Heart right ventricle (tissue), 16 donors: ENCODE results near the gene ITGA8. TPM values are rescaled to one million over a fixed set of nuclear protein-coding genes. Genes with fewer than 3 reads are reported as not detected.

ENCODE experiments used
- ATAC-seq, 8 donors: fragments of 200-7000 bp; cut with Tn5 transposase; one replicate each; pipeline ENCODE4 v1.9.1; 2020; ENCODE audit warnings: mild to moderate bottlenecking in 8 of 8, moderate library complexity in 8 of 8, moderate number of reproducible peaks in 1 of 8
- DNase-seq, 2 donors: peaks; one replicate each; pipeline ENCODE4 v3.0.0-alpha.2; 2020
- H3K27ac ChIP-seq, 10 donors: fragments of 200-600 bp; sonication (generic) in 2 of 10; one replicate each; pipeline versions ENCODE4 v1.5.0 to v1.8.0; 2020 to 2022; ENCODE audit warnings: mild to moderate bottlenecking in 3 of 10
- H3K27me3 ChIP-seq, 7 donors: fragments of 200-600 bp; one replicate each; pipeline ENCODE4 v1.8.0; 2021 to 2022; ENCODE audit warnings: mild to moderate bottlenecking in 2 of 7
- H3K36me3 ChIP-seq, 9 donors: fragments of 200-600 bp; sonication (generic) in 1 of 9; one replicate each; pipeline versions ENCODE4 v1.5.0 to v1.8.0; 2020 to 2022; ENCODE audit warnings: mild to moderate bottlenecking in 2 of 9
- H3K4me1 ChIP-seq, 9 donors: fragments of 200-600 bp; sonication (generic) in 1 of 9; one replicate each; pipeline versions ENCODE4 v1.5.0 to v1.8.0; 2020 to 2022; ENCODE audit warnings: mild to moderate bottlenecking in 4 of 9
- H3K4me3 ChIP-seq, 10 donors: fragments of 200-600 bp; sonication (generic) in 2 of 10; one replicate each; pipeline versions ENCODE4 v1.5.0 to v1.8.0; 2020 to 2022; ENCODE audit warnings: mild to moderate bottlenecking in 7 of 10, moderate library complexity in 2 of 10
- H3K9me3 ChIP-seq, 11 donors: fragments of 200-600 bp in 10 of 11; sonication (generic) in 2 of 11; one replicate each; pipeline versions ENCODE4 v1.5.0 to v1.8.0; 2013 to 2022; ENCODE audit warnings: mild to moderate bottlenecking in 2 of 11, control low read depth in 1 of 11, moderate library complexity in 1 of 11
- WGBS, 2 donors: extraction: QIAGEN DNeasy Blood & Tissue Kit; methylation state at CpG; one replicate each; pipeline ENCODE4 v1.1.7; 2013; ENCODE audit warnings: inconsistent platforms in 1 of 2; 5-methylcytosine and 5-hydroxymethylcytosine counted together
- intact Hi-C, 10 donors: fragments of 100-400 bp; cut with DNase I; formaldehyde crosslinking; loops; one replicate each; pipeline versions ENCODE4 v1.11.1 to v1.14.2; 2022
- polyA plus RNA-seq, 2 donors: library from polyadenylated mRNA; stranded (reverse); fragments of 200-250 nt; gene quantifications; one replicate each; pipeline ENCODE4 v1.2.3, GENCODE V29; 2013
- total RNA-seq, 10 donors: library from RNA; stranded (reverse); fragmentation: NEBNext Ultra II Directional in 3 of 10; extraction: Animal tissue kit (Norgen Biotek cat#: 25700) in 3 of 10; gene quantifications; one replicate each; pipeline versions ENCODE4 v1.2.1 to v1.2.4, GENCODE V29; 2021 to 2023
- TF ChIP-seq, protein P1 (sequence below), 9 donors: fragments of 200-600 bp; sonication (generic) in 2 of 9; IDR thresholded peaks; one replicate each; pipeline versions ENCODE4 v1.5.0 to v1.8.0; 2021 to 2022; ENCODE audit warnings: antibody characterized with exemption in 9 of 9, mild to moderate bottlenecking in 5 of 9, moderate library complexity in 1 of 9
- donor health status: Arrhythmogenic right ventricular cardiomyopathy.
- donor health status: ischemic (EF 13 %, LVEDD 7.1; RV severe dilation, severe dysfunction).
- donor health status: healthy with polysubstance abuse.
- donor health status: DM: no; HTN: yes; CAD: no.
- donor health status: DM: no; HTN: no; CAD: no.
- donor health status: ischemic (EF 25% LVEDD 6.9; RV normal size, moderate dysfunction).
- donor health status: ischemic (EF 25% LVEDD 5.7; RV mildly dilated, moderate dysfunction).
- donor health status: healthy.
- donor health status: DM: yes; HTN: yes; CAD: no.
- donor health status: Ischemic cardiomyopathy.
- donor health status: ischemic (EF 35%, LVEDD 5.7; RV mildly dilated, moderate dysfunction).
- donor health status: nonischemic (EF 11% LVEDD 7.7; RV severe dilation, severe dysfunction).
- donor health status: DM: yes; HTN: yes; CAD: no.
- donor health status: PGD.
- donor health status: ischemic (EF 29% LVEDD 5.4; RV normal size, mild dysfunction).
- donor health status: nonischemic (EF 23%, LVEDD 6.1; RV moderate dilation, normal function).

Gene ITGA8
- total and polyA plus RNA-seq, 12 donors, result 0.62 to 4.2 (median 2.1) TPM

DNA sequence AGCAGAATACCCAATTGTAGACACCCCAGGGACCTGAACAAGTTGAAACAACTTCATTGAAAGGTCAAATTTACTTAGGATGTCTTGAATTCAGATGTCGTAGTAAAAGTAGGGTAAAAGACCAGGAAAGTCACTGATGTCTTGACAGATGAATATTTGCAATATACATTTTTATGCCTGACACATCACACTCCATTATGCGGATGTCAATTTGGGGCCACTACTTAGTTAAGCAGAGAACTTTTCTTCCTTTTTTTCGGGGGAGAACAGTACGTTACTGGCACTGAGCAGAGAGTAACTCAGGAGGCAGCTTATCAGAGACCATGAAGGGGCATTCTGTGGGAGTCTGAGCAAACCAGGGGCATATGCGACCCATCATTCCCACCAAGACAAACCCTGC, 4.9 kb downstream of the ITGA8 start:
- Histone ChIP-seq H3K27ac (no peak overlapping the region), H3K4me3 (no peak overlapping the region), H3K27me3 (peaks cover 4 to 38% (median 22%) of the 10 kb centered on the region in 7 donors), H3K4me1 (peaks cover 0 to 14% (median 7%) of the 10 kb centered on the region in 9 donors), H3K9me3 (no peaks in the 10 kb centered on the region), H3K36me3 (no peaks in the 10 kb centered on the region)
- intact Hi-C loops, result loop anchor here in 7 of 10 donors (5.0 to 10.0 kb wide), 5 partner anchors 60 to 283 kb away; no protein-coding TSS in a partner anchor
- TF ChIP-seq, protein P1, sequence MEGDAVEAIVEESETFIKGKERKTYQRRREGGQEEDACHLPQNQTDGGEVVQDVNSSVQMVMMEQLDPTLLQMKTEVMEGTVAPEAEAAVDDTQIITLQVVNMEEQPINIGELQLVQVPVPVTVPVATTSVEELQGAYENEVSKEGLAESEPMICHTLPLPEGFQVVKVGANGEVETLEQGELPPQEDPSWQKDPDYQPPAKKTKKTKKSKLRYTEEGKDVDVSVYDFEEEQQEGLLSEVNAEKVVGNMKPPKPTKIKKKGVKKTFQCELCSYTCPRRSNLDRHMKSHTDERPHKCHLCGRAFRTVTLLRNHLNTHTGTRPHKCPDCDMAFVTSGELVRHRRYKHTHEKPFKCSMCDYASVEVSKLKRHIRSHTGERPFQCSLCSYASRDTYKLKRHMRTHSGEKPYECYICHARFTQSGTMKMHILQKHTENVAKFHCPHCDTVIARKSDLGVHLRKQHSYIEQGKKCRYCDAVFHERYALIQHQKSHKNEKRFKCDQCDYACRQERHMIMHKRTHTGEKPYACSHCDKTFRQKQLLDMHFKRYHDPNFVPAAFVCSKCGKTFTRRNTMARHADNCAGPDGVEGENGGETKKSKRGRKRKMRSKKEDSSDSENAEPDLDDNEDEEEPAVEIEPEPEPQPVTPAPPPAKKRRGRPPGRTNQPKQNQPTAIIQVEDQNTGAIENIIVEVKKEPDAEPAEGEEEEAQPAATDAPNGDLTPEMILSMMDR (IDR thresholded peaks at IDR 0.05), result no peak
- DNase-seq (no peak), ATAC-seq (no peak)
- WGBS, 2 donors, result 86 to 92% methylated on average over 5 of the region's 5 CpGs

DNA sequence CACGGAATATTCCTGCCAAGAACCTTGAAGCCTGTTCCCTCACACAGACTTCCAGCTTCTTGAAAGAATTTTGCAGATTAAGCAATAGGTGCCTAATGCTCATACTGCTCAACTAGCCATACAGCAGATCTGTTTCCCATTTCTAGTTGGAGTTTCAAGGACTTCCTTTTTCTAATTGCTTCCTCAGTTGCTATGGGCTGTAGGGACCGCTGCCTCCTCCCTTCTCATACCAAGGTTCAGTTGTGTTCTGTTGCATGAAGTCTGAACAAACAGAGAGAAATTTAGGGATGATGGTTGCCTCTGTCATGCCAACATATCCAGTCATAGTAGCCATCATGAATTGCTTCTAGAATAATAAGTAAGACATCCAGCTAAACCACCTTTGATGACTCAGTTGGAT, 6.8 kb downstream of the ITGA8 start:
- Histone ChIP-seq H3K27ac (no peak overlapping the region), H3K9me3 (no peaks in the 10 kb centered on the region), H3K36me3 (no peaks in the 10 kb centered on the region), H3K4me3 (no peak overlapping the region), H3K4me1 (peaks cover 0 to 4% (median 0%) of the 10 kb centered on the region in 9 donors), H3K27me3 (peaks cover 0 to 19% (median 2%) of the 10 kb centered on the region in 7 donors)
- no peak for DNase-seq
- no peak for ATAC-seq
- TF ChIP-seq, protein P1 (IDR thresholded peaks at IDR 0.05), result no peak
- intact Hi-C loops, result loop anchor here in 5 of 10 donors (5.0 to 10.0 kb wide), 3 partner anchors 58 to 128 kb away; no protein-coding TSS in a partner anchor
- WGBS, 2 donors, result 56 to 74% methylated on average over 2 of the region's 2 CpGs

DNA sequence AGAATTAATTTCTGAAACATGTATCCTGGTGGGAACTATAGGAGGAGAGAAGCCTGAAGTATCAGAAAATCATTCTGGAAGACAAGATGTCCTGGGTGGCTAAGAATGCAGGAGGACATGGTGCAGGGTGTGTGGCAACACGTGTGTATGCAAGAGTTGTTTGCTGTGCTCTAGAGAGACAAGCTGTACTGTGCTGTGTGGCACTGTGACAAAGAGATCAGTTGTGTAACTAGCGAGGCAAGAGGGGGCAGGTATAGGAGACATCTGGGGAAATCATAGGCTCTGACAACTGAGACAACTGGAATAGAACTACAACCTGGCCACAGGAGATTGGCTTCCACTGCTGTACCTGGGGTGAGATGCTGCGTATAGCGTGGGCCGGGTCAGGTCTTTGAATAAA, 9.3 kb downstream of the ITGA8 start:
- no peak overlapping the region for H3K27ac ChIP-seq
- peaks cover 0 to 5% (median 0%) of the 10 kb centered on the region in 7 donors for H3K27me3 ChIP-seq
- no peak for ATAC-seq

DNA sequence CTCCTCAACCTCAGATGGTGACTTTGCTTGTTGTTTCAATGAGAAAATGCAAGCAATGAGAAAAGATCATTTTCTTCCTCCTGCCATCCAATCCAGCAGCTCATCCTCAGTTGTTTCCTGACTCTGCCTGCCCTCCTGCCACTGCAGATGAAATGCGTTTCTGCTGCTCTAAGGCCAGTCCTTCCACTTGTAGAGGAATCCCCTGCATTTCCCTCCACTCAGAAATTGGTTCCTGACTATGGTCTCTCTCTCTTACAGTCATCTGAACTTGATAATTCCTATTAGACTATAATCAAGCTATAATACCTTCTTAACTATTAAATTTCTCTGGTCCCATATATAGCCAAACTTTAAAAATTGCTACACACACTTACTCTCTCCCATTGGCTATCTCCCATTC, 14.4 kb downstream of the ITGA8 start:
- WGBS, 2 donors, result 83 to 84% methylated on average over 1 of the region's 1 CpG
- H3K4me1 ChIP-seq, result no peaks in the 10 kb centered on the region
- H3K27me3 ChIP-seq, result peaks cover 0 to 5% (median 0%) of the 10 kb centered on the region in 7 donors
- no peaks in the 10 kb centered on the region for H3K36me3 ChIP-seq
- no peak overlapping the region for H3K4me3 ChIP-seq
- TF ChIP-seq, protein P1 (IDR thresholded peaks at IDR 0.05), result no peak
- intact Hi-C loops, result no loop called here
- no peaks in the 10 kb centered on the region for H3K9me3 ChIP-seq
- ATAC-seq (no peak), DNase-seq (no peak)
- H3K27ac ChIP-seq, result no peak overlapping the region

More for the DNA sequence above, 9.3 kb downstream of the ITGA8 start:
- DNase-seq, result no peak
- 84 to 86% methylated on average over 5 of the region's 5 CpGs for WGBS, 2 donors
- Histone ChIP-seq H3K9me3 (no peaks in the 10 kb centered on the region), H3K4me3 (no peak overlapping the region), H3K36me3 (no peaks in the 10 kb centered on the region), H3K4me1 (peaks cover 0 to 4% (median 0%) of the 10 kb centered on the region in 9 donors)
- intact Hi-C loops, result loop anchor here in 5 of 10 donors (5.0 to 10.0 kb wide), 3 partner anchors 56 to 126 kb away; no protein-coding TSS in a partner anchor
- TF ChIP-seq, protein P1 (IDR thresholded peaks at IDR 0.05), result no peak
